ENCODE results near the gene FOXP2. TPM values are rescaled to one million over a fixed set of nuclear protein-coding genes. Genes with fewer than 3 reads are reported as not detected.
"Not testable (repeated sequence)": the region's sequence is repeated elsewhere in the genome, so short reads cannot be mapped to it uniquely, and the experiment has no call there.

FOXP2 gene
- total RNA-seq, 1 donor from 2014 or later, result 13.9 TPM

- Mint-ChIP-seq H3K27me3 (ENCODE audit: low read depth) (no peaks in the 10 kb centered on the region), H3K9me3 (peaks cover 8% of the 10 kb centered on the region), H3K27ac (no peak overlapping the region), H3K4me3 (no peak overlapping the region), H3K4me1 (peaks cover 4% of the 10 kb centered on the region), H3K36me3 (peaks cover 2% of the 10 kb centered on the region)
- DNase-seq (ENCODE audit: low spot score in 2 of 2, unreplicated experiment in 2 of 2), result no peak
- TF ChIP-seq CTCF (IDR thresholded peaks at IDR 0.05; ENCODE audit: unreplicated experiment), result no peak
Observed at GRCh38 chr7:114569220-114569619, 154.6 kb downstream of the FOXP2 start.

GRCh38 chr7:114574384-114574783 is 159.8 kb downstream of the FOXP2 start:
- H3K27ac Mint-ChIP-seq, result no peak overlapping the region
- no peak overlapping the region for H3K4me3 Mint-ChIP-seq
- no peak for TF ChIP-seq CTCF (IDR thresholded peaks at IDR 0.05; ENCODE audit: unreplicated experiment)
- H3K4me1 Mint-ChIP-seq, result no peaks in the 10 kb centered on the region
- no peaks in the 10 kb centered on the region for H3K36me3 Mint-ChIP-seq
- no peaks in the 10 kb centered on the region for H3K9me3 Mint-ChIP-seq
- H3K27me3 Mint-ChIP-seq (ENCODE audit: low read depth), result no peaks in the 10 kb centered on the region
- no peak for DNase-seq (ENCODE audit: low spot score in 2 of 2, unreplicated experiment in 2 of 2)

- Mint-ChIP-seq H3K4me1 (no peaks in the 10 kb centered on the region), H3K27me3 (ENCODE audit: low read depth) (no peaks in the 10 kb centered on the region), H3K36me3 (no peaks in the 10 kb centered on the region), H3K4me3 (no peak overlapping the region), H3K27ac (no peak overlapping the region), H3K9me3 (no peaks in the 10 kb centered on the region)
- TF ChIP-seq CTCF (IDR thresholded peaks at IDR 0.05; ENCODE audit: unreplicated experiment), result no peak
- DNase-seq (ENCODE audit: low spot score in 2 of 2, unreplicated experiment in 2 of 2), result no peak
Observed at GRCh38 chr7:114575098-114575497, 160.5 kb downstream of the FOXP2 start.

GRCh38 chr7:114580963-114581362 is 166.3 kb downstream of the FOXP2 start:
- H3K4me1 Mint-ChIP-seq, result peaks cover 12% of the 10 kb centered on the region
- not testable (repeated sequence) for H3K9me3 Mint-ChIP-seq; H3K4me3 Mint-ChIP-seq; H3K27me3 Mint-ChIP-seq (ENCODE audit: low read depth); H3K27ac Mint-ChIP-seq; H3K36me3 Mint-ChIP-seq; DNase-seq (ENCODE audit: low spot score in 2 of 2, unreplicated experiment in 2 of 2)

GRCh38 chr7:114588506-114588905 is 173.9 kb downstream of the FOXP2 start:
- no peaks in the 10 kb centered on the region for H3K36me3 Mint-ChIP-seq
- H3K4me1 Mint-ChIP-seq, result peaks cover 22% of the 10 kb centered on the region
- no peaks in the 10 kb centered on the region for H3K9me3 Mint-ChIP-seq
- H3K27ac Mint-ChIP-seq, result no peak overlapping the region
- H3K27me3 Mint-ChIP-seq (ENCODE audit: low read depth), result no peaks in the 10 kb centered on the region
- no peak overlapping the region for H3K4me3 Mint-ChIP-seq
- DNase-seq (ENCODE audit: low spot score in 2 of 2, unreplicated experiment in 2 of 2), result no peak
- no peak for TF ChIP-seq CTCF (IDR thresholded peaks at IDR 0.05; ENCODE audit: unreplicated experiment)

- Mint-ChIP-seq H3K36me3 (no peaks in the 10 kb centered on the region), H3K4me1 (peaks cover 14% of the 10 kb centered on the region), H3K4me3 (no peak overlapping the region), H3K27me3 (ENCODE audit: low read depth) (no peaks in the 10 kb centered on the region), H3K9me3 (no peaks in the 10 kb centered on the region), H3K27ac (no peak overlapping the region)
- TF ChIP-seq CTCF (IDR thresholded peaks at IDR 0.05; ENCODE audit: unreplicated experiment), result no peak
- DNase-seq (ENCODE audit: low spot score in 2 of 2, unreplicated experiment in 2 of 2), result no peak
Observed at GRCh38 chr7:114589436-114589835, 174.8 kb downstream of the FOXP2 start.
